ENCODE results near the gene CCDC33.

- TF ChIP-seq EP300 (IDR thresholded peaks at IDR 0.05) (no peak), CTCF (IDR thresholded peaks at IDR 0.05) (no peak), POLR2A (IDR thresholded peaks at IDR 0.05) (no peak), POLR2AphosphoS5 (IDR thresholded peaks at IDR 0.05) (no peak)
Observed at GRCh38 chr15:74313889-74314288, 77.8 kb downstream of the CCDC33 start.
